Anterior cingulate cortex (tissue), 58 donors: ENCODE data around the gene FBXO17.
"Not testable (repeated sequence)": the region's sequence is repeated elsewhere in the genome, so short reads cannot be mapped to it uniquely, and the experiment has no call there.

ENCODE experiments used
- DNase-seq, 58 donors: peaks; one replicate each; lab custom pipeline; 2025; lab: John Stamatoyannopoulos, UW

FBXO17 gene

DNA sequence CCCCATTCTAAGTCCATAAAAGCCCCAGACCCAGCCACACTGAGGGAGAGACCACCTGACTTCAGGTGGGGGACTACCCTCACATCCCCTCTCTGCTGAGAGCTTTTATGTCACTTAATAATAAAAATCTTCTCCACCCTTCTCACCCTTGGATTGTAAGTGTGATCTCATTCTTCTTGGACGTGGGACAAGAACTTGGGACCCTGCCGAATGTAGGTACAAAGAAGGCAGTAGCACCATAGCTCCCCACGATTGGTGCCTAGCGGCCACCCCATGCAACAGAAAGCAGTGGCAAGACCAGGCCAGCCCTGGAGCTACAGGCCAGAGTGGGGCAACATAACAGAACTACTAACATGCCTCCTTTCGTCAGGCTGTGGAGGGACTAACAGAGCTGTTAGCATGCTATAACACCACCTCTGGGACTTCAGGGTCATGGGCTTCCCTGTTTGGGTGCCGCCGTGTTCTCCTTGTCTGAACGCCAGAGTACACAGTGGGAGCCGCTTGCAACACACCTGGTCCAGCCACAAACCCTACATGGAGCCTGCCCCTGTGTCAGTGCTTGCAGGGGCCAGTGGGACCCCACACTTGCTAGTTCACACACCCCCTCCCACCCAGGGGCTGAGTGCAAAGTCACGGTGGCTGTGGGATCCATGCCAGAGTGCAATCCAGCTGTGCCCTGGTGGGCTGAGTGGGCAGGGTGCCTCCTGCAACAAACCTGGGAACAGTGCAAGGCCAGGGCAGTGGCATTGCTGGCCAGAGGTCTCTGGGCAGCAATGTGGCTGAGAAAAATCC is 5.2 kb upstream of the FBXO17 start:
- no peak for DNase-seq

DNA sequence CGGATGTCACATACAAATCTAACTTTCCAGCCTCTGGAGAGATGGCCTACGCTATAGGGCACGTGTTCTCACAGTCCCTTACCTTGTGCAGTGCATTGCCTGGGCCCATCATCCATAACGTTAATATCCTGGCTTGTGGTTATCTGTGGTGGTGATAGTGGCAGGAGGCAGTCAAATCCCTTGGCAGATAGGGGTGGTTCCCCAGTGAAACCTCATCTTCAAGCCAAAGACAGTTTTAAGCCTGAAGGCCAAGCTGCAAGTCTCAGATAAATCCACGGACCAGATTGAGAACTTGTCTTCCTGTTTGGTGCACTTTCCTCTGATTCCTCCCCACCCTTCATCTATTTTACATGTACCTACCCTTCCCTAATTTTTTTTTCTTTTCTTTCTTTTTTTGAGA is 4.3 kb upstream of the FBXO17 start:
- DNase-seq, result no peak

DNA sequence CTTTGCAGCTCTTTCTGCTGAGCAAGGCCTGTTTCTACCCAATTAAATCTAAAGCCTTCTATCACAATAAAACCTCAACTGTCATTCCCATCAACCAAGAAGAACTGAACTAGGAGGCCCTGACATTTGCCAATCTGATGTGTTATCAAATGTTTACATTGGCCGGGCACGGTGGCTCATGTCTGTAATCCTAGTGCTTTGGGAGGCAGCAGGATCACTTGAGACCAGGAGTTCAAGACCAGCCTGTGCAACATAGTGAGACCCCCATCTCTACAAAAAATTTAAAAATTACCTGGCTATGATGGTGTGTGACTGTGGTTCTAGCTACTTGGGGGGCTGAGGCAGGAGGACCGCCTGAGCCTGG is 2.8 kb upstream of the FBXO17 start:
- DNase-seq, result no peak

DNA sequence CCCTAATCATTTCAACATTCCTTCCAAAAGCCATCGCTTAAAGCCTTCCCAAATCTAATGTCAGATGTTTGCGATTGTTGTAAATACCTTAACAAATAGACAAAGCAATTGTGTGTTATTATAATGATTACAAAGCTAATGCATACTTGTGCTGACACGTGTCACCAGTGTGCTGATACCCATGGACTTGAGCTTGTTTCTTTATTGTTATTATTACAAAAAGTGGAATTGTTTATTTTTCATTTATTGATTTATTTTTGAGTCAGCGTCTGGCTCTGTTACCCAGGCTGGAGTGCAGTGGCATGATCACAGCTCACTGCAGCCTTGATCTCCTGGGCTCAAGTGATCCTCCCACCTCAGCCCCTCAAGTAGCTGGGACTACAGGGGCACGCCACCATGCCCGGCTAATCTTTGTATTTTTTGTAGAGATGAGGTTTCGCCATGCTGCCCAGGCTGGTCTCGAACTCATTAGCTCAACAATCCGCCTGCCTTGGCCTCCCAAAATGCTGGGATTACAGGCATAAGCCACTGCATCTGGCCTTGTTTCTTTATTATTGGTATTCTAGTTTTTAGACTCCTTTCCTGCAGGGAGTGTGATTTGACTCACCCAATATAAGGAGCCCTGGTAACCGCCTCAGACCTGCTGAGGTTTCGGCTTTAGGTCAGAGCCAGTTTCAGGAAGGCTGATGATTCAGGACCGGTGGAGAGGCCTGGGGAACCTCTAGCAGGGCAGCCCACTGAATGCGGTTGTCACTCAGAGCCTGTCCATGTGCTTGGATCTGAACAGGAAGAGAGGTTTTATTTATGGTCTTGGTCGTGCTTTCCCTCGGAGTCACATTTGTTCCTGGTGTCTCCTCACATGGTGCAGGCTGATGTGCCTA is 2.1 kb upstream of the FBXO17 start:
- DNase-seq, result peak in 10 of 58 donors; percentile 2 to 19 (median 12)

GRCh38 chr19:38975861-38976271 is 324 bp upstream of the FBXO17 start:
- DNase-seq, result peak in 13 of 58 donors; percentile 10 to 58 (median 24)

- peak in 5 of 58 donors; percentile 17 to 63 (median 55) for DNase-seq
Measured at GRCh38 chr19:38974624-38975213, 823 bp downstream of the FBXO17 start.

- DNase-seq, result no peak
Measured at GRCh38 chr19:38971672-38972071, 3.9 kb downstream of the FBXO17 start.

- peak in 19 of 58 donors; percentile 5 to 55 (median 17) for DNase-seq
Measured at GRCh38 chr19:38970664-38971532, 4.6 kb downstream of the FBXO17 start.

DNA sequence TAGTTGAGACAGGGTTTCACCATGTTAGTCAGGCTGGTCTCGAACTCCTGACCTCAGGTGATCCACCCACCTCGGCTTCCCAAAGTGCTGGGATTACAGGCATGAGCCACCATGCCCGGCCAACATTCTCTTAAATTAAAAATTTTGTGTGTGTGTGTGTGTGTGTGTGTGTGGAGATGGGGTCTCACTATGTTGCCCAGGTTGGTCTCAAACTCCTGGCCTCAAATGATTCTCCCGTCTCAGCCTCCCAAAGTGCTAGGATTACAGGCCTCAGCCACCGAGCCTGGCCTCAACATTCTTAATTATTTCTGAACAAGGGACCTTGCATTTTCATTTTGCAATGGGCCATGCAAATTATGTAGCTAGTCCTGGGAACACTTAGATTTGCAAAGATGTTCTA is 9.4 kb downstream of the FBXO17 start:
- DNase-seq, result not testable (repeated sequence)

DNA sequence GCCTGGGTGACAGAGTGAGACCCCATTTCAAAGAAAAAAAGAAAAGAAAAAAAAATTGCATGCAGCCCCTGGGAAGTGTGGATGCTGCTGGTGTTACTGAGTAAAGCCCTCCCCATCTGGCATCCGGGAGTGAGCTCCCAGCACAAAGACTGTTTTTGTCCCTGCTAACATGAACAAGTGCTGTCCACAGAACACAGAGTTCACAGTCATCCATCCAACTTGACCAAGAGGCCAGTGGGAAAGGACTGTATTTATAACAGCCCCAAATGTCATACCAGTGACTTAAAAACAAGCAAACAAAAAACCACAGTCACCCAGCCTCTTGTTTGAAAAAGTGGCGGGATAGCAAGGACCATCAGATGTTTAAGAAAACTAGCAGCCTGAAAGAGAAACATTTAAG is 10.8 kb downstream of the FBXO17 start:
- peak in 1 of 58 donors; percentile 6 for DNase-seq

- DNase-seq, result no peak
Measured at GRCh38 chr19:38959618-38960017, 15.9 kb downstream of the FBXO17 start.

DNA sequence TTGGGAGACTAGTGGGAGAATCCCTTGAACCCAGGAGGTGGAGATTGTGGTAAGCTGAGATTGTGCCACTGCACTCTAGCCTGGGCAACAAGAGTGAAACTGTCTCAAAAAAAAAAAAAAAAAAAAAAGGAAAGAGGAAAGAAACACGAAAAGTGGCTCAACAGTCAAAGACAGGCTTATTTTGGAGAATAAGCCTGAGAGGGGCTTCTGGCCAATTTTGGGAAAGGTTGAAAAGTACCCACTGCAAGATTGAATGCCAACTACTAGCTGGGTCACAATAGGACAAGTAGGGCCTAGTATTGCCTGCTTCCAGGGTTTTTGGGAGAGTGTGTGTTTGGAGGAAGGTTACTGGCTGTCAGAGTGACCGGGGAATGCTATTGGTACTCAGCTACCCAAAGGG is 17.2 kb downstream of the FBXO17 start:
- no peak for DNase-seq

GRCh38 chr19:38956264-38956663 is 19.3 kb downstream of the FBXO17 start:
- DNase-seq, result no peak

DNA sequence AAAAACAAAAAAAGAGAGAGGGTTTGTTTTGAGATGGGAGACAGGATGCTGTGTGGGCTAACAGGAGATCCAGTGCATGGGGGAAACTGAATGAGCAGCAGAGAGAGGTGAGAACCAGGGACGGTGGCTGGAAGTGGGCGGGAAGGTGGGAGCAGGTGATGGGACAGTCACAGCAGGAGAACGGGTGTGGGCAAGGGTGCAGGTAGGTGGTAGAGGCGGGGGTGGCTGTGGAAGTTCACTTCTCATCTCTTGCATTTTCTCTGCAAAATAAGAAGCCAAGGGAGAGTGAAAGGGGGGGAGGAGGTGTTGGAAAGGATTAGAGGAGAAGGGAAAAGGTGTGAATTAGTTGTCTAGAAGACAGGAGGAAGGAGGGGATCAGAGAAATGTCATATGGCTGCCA is 21.9 kb downstream of the FBXO17 start:
- DNase-seq, result peak in 2 of 58 donors; percentile 4 to 9

DNA sequence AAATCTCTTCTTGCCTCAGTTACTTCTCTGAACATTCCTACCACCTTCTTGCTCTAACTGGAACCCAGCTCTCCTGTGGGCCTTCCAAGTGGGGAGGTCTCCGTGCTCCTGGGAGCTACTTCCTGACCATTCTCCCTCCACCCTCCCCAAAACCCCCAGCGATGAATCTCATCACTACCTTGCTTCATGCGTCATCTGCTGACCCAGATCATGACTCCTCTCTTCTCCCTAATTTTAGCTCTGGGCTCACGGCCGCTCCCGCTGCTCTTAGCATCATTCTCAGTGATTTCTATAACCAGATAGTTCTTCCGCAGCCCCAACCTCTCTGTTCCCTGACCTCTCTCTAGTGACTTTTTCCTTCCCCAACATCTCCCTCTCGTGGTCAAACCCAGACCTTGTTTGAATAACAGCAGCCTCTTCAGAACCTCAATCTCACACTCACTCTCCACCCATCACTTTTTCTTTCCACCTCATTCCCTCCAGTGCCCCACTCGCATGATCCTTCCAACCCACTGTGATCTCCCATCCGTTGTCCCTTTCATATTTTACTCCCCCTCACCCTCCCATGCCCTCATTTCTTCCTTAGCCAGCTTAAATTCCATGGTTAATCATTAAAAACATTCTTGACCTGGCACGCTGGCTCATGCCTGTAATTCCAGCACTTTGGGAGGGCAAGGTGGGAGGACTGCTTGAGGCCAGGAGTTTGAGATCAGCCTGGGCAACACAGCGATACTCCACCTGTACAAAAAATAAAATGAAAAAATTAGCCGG is 23.0 kb downstream of the FBXO17 start:
- peak in 6 of 58 donors; percentile 0 to 26 (median 20) for DNase-seq

DNA sequence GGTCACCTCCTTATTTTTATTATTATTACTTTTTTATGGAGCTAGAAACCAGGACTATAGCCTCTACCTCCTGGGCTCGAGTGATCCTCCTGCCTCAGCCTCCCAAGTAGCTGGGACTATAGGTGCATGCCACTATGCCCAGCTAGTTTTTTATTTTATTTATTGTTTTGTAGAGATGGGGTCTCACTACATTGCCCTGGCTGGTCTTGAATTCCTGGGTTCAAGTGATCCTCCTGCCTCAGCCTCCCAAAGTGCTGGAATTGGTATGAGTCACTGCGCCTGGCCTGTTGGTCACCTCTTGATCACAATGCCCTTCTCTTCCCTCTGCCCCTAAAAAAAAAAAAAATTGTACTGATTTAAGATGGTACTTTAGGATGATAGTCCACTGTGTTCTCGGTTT is 24.4 kb downstream of the FBXO17 start:
- no peak for DNase-seq

DNA sequence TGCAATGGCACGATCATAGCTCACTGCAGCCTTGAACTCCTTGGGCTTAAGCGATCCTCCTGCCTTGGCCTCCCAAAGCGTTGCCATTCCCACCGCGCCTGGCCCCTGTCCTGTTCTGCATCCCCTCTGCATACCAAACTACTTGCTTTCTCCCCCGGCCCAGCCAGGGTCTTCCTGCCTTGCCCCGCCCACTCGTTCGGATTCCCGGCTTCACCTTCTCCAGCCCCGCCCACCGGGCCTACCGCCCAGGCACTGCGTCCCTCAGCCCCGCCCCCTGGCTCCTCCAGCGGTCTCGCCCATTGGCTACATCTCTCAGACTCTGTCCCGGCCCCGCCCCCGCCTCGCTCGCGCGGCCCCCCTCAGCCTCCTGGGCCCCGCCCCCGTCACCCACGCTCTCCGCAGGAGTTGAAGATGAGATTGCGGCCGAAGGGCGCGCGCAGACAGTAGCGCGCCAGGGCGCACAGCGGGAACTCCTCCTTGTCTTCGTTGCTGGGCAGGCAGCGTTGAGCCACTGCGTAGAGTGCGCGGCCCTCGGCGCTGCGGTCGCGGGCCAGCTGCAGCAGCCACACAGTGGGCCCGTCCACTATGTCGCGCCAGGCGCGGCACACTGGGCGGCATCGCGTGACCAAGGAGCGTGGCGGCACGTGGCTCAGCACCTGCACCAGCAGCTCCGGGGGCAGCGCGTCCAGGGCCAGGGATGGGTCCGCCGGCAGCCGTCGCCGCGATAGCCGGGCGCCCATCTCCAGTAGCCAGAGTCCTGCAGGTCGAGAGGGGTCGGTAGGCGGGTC is 25.8 kb downstream of the FBXO17 start:
- DNase-seq, result peak; percentile 16 to 94 (median 83)

DNA sequence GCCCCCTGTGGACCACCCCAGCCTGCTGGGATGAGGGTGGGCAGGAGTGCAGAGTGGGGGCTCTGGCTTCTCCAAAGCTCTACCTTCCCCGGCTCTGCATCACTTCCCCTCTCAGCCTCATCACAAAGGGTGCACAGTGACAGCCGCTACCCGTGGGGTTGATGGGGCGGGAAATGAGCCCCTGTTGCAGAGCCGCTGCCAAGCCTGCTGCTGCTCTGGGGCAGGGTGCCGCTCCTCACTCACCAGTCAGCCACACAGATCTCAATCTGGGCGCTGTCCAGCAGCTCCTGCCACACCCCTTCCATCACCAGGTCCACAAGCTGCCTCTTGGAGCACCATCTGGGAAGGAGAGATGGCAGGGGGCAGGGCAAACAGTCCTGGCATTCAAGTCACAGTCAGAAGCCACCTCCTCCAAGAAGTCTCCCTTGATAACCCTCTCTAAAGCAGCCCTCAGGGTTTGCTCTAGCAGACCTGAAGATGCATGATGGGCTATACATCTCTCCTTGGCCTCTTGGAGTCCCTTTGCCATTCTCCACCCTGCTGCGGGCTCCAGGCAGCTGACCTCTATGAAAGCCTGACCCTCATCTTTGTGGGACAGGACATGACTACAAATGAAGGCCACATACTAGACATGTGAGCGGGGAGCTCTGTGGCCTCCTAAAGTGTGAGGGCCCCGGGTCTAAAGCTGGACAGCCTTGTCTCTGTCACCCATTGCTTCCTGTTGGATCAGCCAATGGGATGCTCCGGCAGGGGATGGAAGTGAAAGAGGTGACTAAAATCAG is 29.1 kb downstream of the FBXO17 start:
- no peak for DNase-seq
